Kidney epithelial cell (primary cell): ENCODE data around the gene FAM124A. TPM values are rescaled to one million over a fixed set of nuclear protein-coding genes. Genes with fewer than 3 reads are reported as not detected.

ENCODE experiments used
- DNase-seq: peaks from one replicate; pipeline ENCODE4 v3.0.0-alpha.2; 2010; ENCODE audit warnings: low read depth
- H3K27me3 ChIP-seq: 2 replicates; pipeline ENCODE4 v1.6.0; 2011; ENCODE audit warnings: low read length; ENCODE audit not compliant: control insufficient read depth, insufficient read depth
- H3K36me3 ChIP-seq: 2 replicates; pipeline ENCODE4 v1.5.1; 2011; ENCODE audit warnings: low read length; ENCODE audit not compliant: control insufficient read depth, insufficient read depth
- H3K4me3 ChIP-seq: 2 replicates; pipeline ENCODE4 v1.5.1; 2011; ENCODE audit warnings: low read depth, mild to moderate bottlenecking, control low read depth, low read length
- total RNA-seq: library from RNA; depleted of rRNA; stranded (reverse); fragments of >200 nt; gene quantifications from 2 replicates; pipeline ENCODE4 v1.2.3, GENCODE V29; 2015
- TF ChIP-seq, protein P1 (sequence below): IDR thresholded peaks from 2 replicates; pipeline ENCODE4 v1.5.1; 2011; ENCODE audit warnings: mild to moderate bottlenecking, moderate library complexity, low read length, control low read depth, inconsistent platforms; ENCODE audit not compliant: insufficient read depth, poor library complexity, severe bottlenecking

FAM124A gene
- total RNA-seq, 1 donor from 2014 or later = 1.2 TPM

- H3K4me3 ChIP-seq = no peak overlapping the region
- TF ChIP-seq, protein P1, sequence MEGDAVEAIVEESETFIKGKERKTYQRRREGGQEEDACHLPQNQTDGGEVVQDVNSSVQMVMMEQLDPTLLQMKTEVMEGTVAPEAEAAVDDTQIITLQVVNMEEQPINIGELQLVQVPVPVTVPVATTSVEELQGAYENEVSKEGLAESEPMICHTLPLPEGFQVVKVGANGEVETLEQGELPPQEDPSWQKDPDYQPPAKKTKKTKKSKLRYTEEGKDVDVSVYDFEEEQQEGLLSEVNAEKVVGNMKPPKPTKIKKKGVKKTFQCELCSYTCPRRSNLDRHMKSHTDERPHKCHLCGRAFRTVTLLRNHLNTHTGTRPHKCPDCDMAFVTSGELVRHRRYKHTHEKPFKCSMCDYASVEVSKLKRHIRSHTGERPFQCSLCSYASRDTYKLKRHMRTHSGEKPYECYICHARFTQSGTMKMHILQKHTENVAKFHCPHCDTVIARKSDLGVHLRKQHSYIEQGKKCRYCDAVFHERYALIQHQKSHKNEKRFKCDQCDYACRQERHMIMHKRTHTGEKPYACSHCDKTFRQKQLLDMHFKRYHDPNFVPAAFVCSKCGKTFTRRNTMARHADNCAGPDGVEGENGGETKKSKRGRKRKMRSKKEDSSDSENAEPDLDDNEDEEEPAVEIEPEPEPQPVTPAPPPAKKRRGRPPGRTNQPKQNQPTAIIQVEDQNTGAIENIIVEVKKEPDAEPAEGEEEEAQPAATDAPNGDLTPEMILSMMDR = no peak
- H3K36me3 ChIP-seq = no peaks in the 10 kb centered on the region
- no peak for DNase-seq
- no peaks in the 10 kb centered on the region for H3K27me3 ChIP-seq
Measured at GRCh38 chr13:51193387-51193786, 28.8 kb upstream of the FAM124A start.

DNA sequence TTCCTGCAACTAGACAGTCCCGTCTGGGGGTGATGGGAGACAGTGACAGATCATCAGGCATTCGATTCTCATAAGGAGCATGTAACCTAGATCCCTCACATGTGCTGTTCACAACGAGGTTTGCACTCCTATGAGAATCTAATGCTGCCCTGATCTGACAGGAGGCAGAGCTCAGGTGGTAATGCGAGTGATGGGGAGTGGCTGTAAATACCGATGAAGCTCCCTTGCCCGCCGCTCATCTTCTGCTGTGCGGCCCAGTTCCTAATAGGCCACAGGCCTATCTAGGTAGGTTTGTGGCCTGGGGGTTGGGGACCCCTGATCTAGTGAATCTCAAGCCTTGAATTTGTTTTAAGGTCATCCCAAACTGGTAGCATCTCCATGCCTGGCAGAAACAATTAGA is 27.3 kb upstream of the FAM124A start:
- TF ChIP-seq, protein P1 = no peak
- Histone ChIP-seq H3K27me3 (no peaks in the 10 kb centered on the region), H3K36me3 (no peaks in the 10 kb centered on the region), H3K4me3 (no peak overlapping the region)
- DNase-seq = no peak

DNA sequence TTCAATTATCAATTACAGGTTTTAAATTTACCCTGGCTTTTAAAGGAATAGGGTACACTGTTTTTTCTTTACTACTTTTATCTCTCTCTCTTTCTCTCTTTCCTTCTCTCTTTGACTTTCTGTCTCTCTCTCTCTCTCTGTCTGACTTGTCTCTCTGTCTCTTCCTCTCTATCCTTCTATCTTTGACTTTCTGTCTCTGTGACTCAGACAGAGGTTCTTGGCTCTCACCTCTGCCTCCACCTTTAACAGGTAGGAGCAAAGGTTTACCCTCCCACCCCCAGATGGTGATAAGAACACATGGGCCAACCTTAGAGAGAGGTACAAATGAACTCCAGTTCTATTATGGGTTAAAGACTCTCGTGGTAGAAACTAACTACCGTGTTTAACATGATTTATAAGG is 20.3 kb upstream of the FAM124A start:
- H3K4me3 ChIP-seq = no peak overlapping the region
- no peaks in the 10 kb centered on the region for H3K36me3 ChIP-seq
- no peak for DNase-seq
- TF ChIP-seq, protein P1 = no peak
- peaks cover 4% of the 10 kb centered on the region for H3K27me3 ChIP-seq

DNA sequence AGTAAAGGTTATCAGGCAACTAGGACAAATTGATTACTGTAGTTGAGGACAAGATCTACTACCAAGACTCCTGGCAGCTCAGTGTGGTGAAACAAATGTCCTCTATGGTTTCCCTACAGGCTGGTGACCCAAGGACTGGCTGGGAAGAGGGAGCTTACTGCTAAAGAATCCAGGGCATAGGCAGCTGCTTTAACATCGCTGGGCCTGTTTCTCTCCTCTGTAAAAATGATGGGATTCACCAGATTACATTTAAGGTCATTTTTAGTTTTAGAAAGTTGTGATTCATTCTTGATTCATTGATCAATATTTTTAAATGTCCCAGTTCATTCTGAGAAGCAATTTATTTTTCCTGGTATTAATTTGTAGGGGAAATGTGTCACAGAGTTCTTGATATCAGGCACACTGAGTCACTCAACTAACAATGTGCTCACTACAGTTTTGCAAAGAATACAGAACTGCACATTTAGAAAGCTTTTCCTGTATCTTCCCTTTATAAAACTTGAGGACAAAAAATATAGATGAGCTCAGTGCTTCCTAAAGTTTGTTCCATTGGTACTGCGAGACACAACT is 19.6 kb upstream of the FAM124A start:
- no peak for DNase-seq
- no peaks in the 10 kb centered on the region for H3K36me3 ChIP-seq
- TF ChIP-seq, protein P1 = no peak
- no peak overlapping the region for H3K4me3 ChIP-seq
- H3K27me3 ChIP-seq = peaks cover 4% of the 10 kb centered on the region

DNA sequence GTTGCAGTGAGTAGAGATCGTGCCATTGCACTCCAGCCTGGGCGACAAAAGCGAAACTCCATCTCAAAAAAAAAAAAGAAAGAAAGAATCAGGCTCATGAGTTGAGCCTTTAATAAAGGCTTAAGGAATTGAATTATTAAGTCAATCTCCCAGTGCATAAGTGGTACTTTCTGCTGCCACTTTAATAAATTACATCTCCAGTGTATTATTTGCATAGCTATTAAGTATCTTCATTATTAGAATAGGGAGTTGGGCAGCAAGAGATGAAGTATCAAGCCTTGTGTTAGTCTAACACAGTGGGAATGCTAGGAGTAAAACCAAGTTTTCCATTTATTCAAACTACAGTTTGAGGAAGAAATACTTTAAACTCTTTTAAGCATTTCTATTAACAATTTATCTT is 15.6 kb upstream of the FAM124A start:
- H3K36me3 ChIP-seq = no peaks in the 10 kb centered on the region
- H3K4me3 ChIP-seq = no peak overlapping the region
- TF ChIP-seq, protein P1 = no peak
- DNase-seq = no peak
- H3K27me3 ChIP-seq = peaks cover 6% of the 10 kb centered on the region

- TF ChIP-seq, protein P1 = no peak
- no peak overlapping the region for H3K4me3 ChIP-seq
- H3K36me3 ChIP-seq = no peaks in the 10 kb centered on the region
- no peak for DNase-seq
- H3K27me3 ChIP-seq = peaks cover 12% of the 10 kb centered on the region
Measured at GRCh38 chr13:51207881-51208280, 14.3 kb upstream of the FAM124A start.
